ENCODE results near the gene ATP6V0E1.

DNA sequence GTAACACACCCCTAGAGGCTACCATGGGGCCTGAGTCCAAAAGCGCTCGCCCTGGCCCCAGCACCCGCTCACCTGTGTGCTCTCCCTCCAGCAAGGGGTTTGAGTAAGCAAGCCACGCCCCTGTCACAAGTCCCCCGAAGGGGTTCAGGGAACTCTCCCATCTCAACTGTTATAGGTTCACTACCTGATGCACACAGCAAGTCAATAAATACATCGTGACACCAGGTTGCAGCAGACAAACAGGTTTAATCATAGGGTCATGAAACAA is 64.2 kb downstream of the ATP6V0E1 start:
- TF ChIP-seq, protein P1, sequence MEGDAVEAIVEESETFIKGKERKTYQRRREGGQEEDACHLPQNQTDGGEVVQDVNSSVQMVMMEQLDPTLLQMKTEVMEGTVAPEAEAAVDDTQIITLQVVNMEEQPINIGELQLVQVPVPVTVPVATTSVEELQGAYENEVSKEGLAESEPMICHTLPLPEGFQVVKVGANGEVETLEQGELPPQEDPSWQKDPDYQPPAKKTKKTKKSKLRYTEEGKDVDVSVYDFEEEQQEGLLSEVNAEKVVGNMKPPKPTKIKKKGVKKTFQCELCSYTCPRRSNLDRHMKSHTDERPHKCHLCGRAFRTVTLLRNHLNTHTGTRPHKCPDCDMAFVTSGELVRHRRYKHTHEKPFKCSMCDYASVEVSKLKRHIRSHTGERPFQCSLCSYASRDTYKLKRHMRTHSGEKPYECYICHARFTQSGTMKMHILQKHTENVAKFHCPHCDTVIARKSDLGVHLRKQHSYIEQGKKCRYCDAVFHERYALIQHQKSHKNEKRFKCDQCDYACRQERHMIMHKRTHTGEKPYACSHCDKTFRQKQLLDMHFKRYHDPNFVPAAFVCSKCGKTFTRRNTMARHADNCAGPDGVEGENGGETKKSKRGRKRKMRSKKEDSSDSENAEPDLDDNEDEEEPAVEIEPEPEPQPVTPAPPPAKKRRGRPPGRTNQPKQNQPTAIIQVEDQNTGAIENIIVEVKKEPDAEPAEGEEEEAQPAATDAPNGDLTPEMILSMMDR (IDR thresholded peaks at IDR 0.05) = no peak
- no peak for TF ChIP-seq POLR2A (IDR thresholded peaks at IDR 0.05)

Measured in stomach (tissue), 4 donors.